Karpas-422 (cell line): ENCODE results near the gene PRKG1. TPM values are rescaled to one million over a fixed set of nuclear protein-coding genes. Genes with fewer than 3 reads are reported as not detected.

Experiments used
- DNase-seq: peaks from one replicate; pipeline ENCODE4 v3.0.0-alpha.2; 2015
- H2AFZ ChIP-seq: fragments of 200-600 bp; sonication (generic); 2 replicates; pipeline ENCODE4 v1.6.1; 2014; ENCODE audit warnings: antibody characterized with exemption, low read length, mixed read lengths
- H3K27ac ChIP-seq: fragments of 200-600 bp; sonication (generic); 2 replicates; pipeline ENCODE4 v1.5.1; 2014; ENCODE audit warnings: mild to moderate bottlenecking, low read length, moderate library complexity
- H3K27me3 ChIP-seq: fragments of 200-600 bp; sonication (generic); 2 replicates; pipeline ENCODE4 v1.6.1; 2014; ENCODE audit warnings: low read length, mixed read lengths
- H3K36me3 ChIP-seq: fragments of 200-600 bp; sonication (generic); 2 replicates; pipeline ENCODE4 v1.6.1; 2014; ENCODE audit warnings: low read length, mixed read lengths; ENCODE audit not compliant: insufficient read depth
- H3K4me1 ChIP-seq: fragments of 200-600 bp; sonication (generic); 2 replicates; pipeline ENCODE4 v1.6.1; 2014; ENCODE audit warnings: mild to moderate bottlenecking, low read length, mixed read lengths
- H3K4me2 ChIP-seq: fragments of 200-600 bp; sonication (generic); 2 replicates; pipeline ENCODE4 v1.6.1; 2014; ENCODE audit warnings: low read length, low read depth, mild to moderate bottlenecking; ENCODE audit not compliant: poor library complexity, severe bottlenecking
- H3K4me3 ChIP-seq: fragments of 200-600 bp; sonication (generic); 2 replicates; pipeline ENCODE4 v1.5.1; 2014; ENCODE audit warnings: mild to moderate bottlenecking, antibody characterized with exemption, low read length, mixed read lengths
- H3K79me2 ChIP-seq: fragments of 200-600 bp; sonication (generic); 2 replicates; pipeline ENCODE4 v1.6.1; 2014; ENCODE audit warnings: mild to moderate bottlenecking, low read length, mixed read lengths
- H3K9ac ChIP-seq: fragments of 200-600 bp; sonication (generic); 2 replicates; pipeline ENCODE4 v1.6.0; 2014; ENCODE audit warnings: low read length
- H3K9me2 ChIP-seq: fragments of 200-600 bp; sonication (generic), shearing (Covaris generic); replicated peaks from 2 replicates; pipeline ENCODE4 v1.6.0; 2014; ENCODE audit warnings: mild to moderate bottlenecking, low read length, moderate library complexity; ENCODE audit not compliant: insufficient read depth
- H3K9me3 ChIP-seq: fragments of 300-700, 200-600 bp; sonication (generic); 2 replicates; pipeline ENCODE4 v1.6.1; 2014; ENCODE audit warnings: low read length, mixed read lengths
- H4K20me1 ChIP-seq: fragments of 200-600 bp; sonication (generic); 2 replicates; pipeline ENCODE4 v1.6.1; 2014; ENCODE audit warnings: mild to moderate bottlenecking, antibody characterized with exemption, low read length, low read depth; ENCODE audit not compliant: insufficient read depth
- total RNA-seq: library from RNA; depleted of rRNA; stranded (reverse); fragments of >200 nt; shearing (Covaris generic); gene quantifications from 2 replicates; pipeline ENCODE4 v1.2.3, GENCODE V29; 2014; ENCODE audit warnings: low replicate concordance

Gene PRKG1
- total RNA-seq, 1 experiment from 2014 or later: not detected

DNA sequence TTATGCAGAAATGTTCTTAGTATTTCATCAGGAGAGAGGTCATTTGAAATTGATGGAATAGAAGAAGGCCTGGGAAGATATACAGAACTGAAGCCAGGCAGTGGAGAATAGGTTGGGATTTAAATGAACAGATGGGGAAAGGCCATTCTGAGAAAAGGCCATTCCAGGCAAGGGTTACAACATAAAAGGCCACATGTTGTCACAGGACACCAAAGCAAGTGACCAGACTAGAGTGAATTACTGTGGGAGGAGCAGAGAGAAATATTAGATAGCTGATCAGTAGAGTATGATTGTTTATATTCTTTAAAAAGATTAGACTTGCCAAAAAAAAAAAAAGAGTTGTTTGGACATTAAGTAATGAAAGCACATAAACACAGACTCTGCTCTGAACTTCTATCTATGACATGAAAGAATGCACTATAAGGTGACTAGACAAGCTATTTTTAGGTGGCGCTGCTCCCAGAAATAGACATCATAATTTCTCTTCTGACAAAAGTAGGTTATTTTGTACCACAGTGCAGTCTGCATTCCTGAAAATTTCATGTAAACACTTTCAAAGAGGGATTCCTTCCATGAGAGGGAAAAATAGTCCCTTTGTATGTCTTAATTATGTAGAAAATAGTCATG is 1184.6 kb downstream of the PRKG1 start:
- Histone ChIP-seq H3K4me1 (no peaks in the 10 kb centered on the region), H3K27me3 (no peaks in the 10 kb centered on the region), H3K79me2 (no peaks in the 10 kb centered on the region), H3K4me2 (no peak overlapping the region), H3K27ac (no peak overlapping the region), H3K9ac (no peak overlapping the region), H3K36me3 (no peaks in the 10 kb centered on the region), H3K4me3 (no peak overlapping the region), H2AFZ (no peak overlapping the region), H3K9me2 (no peaks in the 10 kb centered on the region), H4K20me1 (no peaks in the 10 kb centered on the region), H3K9me3 (peaks cover 12% of the 10 kb centered on the region; the same call in 1 of the 2 replicates)
- no peak for DNase-seq

DNA sequence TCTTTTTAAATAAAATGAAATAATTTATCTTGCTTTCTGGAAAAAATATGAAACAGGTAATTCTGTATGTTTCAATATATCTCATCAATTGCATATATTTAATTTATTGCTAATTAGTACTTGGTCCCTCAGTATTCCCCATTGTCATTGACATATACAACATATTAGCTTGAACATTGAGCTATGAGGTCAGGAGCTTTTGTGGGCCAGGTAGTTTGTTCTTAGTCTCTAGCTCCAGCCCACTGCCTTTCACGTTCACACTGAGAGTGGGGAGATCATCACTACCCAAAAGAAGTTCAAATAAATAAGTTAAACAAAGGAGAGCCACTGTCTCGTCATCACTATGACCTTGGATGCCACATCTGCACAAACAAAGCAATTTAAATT is 1185.1 kb downstream of the PRKG1 start:
- no peak for DNase-seq

DNA sequence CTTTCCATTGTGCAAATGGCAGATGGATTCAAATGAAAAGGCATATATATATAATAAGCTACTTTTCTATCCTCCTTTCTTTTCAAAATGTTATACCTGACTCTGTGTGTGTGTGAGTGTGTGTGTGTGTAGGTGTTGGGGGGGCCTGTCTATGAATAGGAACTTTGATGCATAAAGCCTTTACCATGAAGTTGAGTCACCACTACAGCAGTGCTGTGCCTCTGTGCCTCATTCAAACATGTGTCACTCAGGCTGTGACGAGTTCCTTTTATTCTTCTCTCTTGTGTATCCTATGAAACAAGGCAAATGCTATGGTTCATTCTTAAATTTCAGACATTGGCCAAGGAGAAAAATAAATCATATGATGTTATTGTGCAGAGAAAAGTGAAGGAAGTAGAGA is 1187.1 kb downstream of the PRKG1 start:
- no peaks in the 10 kb centered on the region for H3K36me3 ChIP-seq
- no peak for DNase-seq

More for the DNA sequence above, 1185.1 kb downstream of the PRKG1 start:
- Histone ChIP-seq H3K36me3 (no peaks in the 10 kb centered on the region), H3K4me1 (no peaks in the 10 kb centered on the region), H4K20me1 (no peaks in the 10 kb centered on the region), H3K27ac (no peak overlapping the region), H3K4me3 (no peak overlapping the region), H3K27me3 (no peaks in the 10 kb centered on the region), H3K4me2 (no peak overlapping the region), H3K9me3 (peaks cover 12% of the 10 kb centered on the region; the same call in 1 of the 2 replicates), H2AFZ (no peak overlapping the region), H3K79me2 (no peaks in the 10 kb centered on the region), H3K9me2 (no peaks in the 10 kb centered on the region), H3K9ac (no peak overlapping the region)

DNA sequence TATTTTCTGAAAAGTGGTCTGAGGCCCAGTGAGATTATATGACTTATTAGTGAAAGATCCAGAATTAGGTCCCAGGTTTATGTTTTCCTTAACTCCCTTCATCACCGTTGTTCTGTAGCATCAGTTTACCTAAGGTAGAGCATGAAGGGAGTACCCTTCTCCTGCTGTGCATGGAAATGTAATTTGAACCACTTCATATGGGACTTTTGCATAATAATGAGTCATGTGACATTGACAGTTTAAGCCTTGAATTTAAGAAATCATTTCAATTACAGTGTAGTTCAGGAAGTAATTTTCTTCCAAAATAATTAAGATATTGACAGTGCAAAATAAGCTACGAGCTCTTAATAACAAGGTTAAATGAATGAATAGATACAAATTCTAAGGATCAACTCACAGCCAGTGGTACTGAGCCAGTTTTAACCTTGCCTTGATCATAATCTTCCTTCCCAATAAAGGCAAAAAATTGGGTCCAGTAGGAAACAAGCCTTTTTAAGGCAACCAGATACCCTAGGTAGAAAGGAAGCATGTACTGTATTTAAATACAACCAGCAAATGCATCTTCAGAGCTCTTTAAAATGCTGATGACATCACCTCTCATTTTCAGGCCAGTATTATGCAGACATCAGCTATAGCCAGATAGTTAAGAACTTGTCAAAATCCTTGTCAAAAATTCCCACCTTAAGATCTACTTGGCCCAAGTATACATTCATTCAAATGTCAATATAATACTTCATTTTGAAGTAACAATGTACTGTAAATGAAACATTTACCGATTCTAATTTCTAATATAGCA is 1191.0 kb downstream of the PRKG1 start:
- Histone ChIP-seq H3K4me1 (no peaks in the 10 kb centered on the region), H4K20me1 (no peaks in the 10 kb centered on the region), H2AFZ (no peak overlapping the region), H3K9me2 (no peaks in the 10 kb centered on the region), H3K36me3 (no peaks in the 10 kb centered on the region), H3K79me2 (no peaks in the 10 kb centered on the region), H3K9me3 (peaks cover 16% of the 10 kb centered on the region; the same call in 1 of the 2 replicates), H3K27me3 (no peaks in the 10 kb centered on the region), H3K4me3 (no peak overlapping the region), H3K9ac (no peak overlapping the region), H3K4me2 (no peak overlapping the region), H3K27ac (no peak overlapping the region)
- DNase-seq: no peak

More for the DNA sequence above, 1187.1 kb downstream of the PRKG1 start:
- no peaks in the 10 kb centered on the region for H3K27me3 ChIP-seq
- H3K9me3 ChIP-seq: peaks cover 16% of the 10 kb centered on the region; the same call in 1 of the 2 replicates
- no peak overlapping the region for H3K9ac ChIP-seq
- no peaks in the 10 kb centered on the region for H3K79me2 ChIP-seq
- no peak overlapping the region for H3K4me2 ChIP-seq
- no peaks in the 10 kb centered on the region for H4K20me1 ChIP-seq
- no peak overlapping the region for H3K4me3 ChIP-seq
- H3K4me1 ChIP-seq: no peaks in the 10 kb centered on the region
- no peak overlapping the region for H3K27ac ChIP-seq
- H2AFZ ChIP-seq: no peak overlapping the region
- H3K9me2 ChIP-seq: no peaks in the 10 kb centered on the region

DNA sequence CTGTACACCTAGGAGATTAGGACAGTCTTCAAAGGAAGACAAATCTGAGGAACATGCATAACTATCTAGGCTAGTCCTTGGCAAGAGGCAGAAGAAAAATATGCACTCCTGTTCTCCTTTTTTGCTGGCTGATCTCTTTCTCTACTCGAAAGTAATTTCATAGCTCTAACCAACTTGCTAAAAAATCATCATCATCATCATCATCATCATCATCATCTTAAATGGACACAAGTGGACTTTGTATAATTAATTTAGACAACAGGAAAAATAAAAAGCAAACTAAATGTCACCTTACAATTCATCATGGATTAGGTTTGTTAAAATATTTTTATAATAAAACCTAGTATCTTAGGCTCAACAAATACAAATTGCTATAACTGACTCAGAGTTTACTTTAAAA is 1192.6 kb downstream of the PRKG1 start:
- Histone ChIP-seq H3K4me1 (no peaks in the 10 kb centered on the region), H3K9me3 (peaks cover 19% of the 10 kb centered on the region; the same call in 1 of the 2 replicates), H2AFZ (no peak overlapping the region), H3K36me3 (no peaks in the 10 kb centered on the region), H3K27me3 (no peaks in the 10 kb centered on the region), H3K4me3 (no peak overlapping the region), H3K9ac (no peak overlapping the region), H3K4me2 (no peak overlapping the region), H4K20me1 (no peaks in the 10 kb centered on the region), H3K9me2 (no peaks in the 10 kb centered on the region), H3K79me2 (no peaks in the 10 kb centered on the region), H3K27ac (no peak overlapping the region)
- no peak for DNase-seq

DNA sequence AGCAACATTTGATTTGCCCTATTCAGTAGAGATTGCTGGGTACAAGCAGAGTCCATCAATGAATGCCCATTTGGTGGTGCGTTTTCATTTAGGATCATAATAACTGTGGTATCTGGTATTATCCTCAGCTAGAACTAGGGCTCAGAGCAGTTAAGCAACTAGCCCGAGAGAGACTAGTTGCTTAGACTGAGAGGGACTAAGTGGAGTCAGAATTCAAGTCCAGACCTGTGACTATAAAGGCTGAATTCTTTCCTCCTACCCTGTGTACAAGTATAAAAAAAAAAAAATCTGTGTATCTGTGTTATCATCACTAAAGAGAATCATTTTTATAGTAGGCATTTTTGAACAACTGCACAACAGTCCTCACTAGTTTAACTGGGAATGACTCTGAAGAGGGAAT is 1194.5 kb downstream of the PRKG1 start:
- Histone ChIP-seq H3K79me2 (no peaks in the 10 kb centered on the region), H3K36me3 (no peaks in the 10 kb centered on the region), H3K9ac (no peak overlapping the region), H3K4me3 (no peak overlapping the region), H3K27me3 (no peaks in the 10 kb centered on the region), H3K9me2 (no peaks in the 10 kb centered on the region), H3K4me2 (no peak overlapping the region), H2AFZ (no peak overlapping the region), H4K20me1 (no peaks in the 10 kb centered on the region), H3K4me1 (no peaks in the 10 kb centered on the region), H3K27ac (no peak overlapping the region), H3K9me3 (peaks cover 16% of the 10 kb centered on the region; the same call in 1 of the 2 replicates)
- no peak for DNase-seq

DNA sequence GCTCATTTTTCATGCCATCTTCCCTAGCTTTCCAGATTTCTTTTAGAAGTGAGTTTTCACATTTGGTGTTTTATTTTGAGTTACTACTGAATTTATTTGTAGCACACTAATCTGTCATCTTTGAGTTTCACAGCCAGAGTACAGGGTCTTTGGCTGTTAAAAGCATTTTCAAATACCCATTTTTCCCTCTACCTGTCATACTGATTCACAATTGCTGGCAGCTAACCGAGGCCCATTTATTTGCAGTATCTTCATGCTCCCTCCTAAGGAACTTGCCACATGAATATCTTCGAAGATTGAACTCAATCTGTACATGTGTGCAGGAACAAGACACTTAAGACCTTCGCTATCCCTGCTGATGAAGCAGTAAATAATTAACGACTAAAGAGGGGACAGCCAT is 1194.9 kb downstream of the PRKG1 start:
- Histone ChIP-seq H3K4me3 (no peak overlapping the region), H3K79me2 (no peaks in the 10 kb centered on the region), H3K27me3 (no peaks in the 10 kb centered on the region), H3K4me1 (no peaks in the 10 kb centered on the region), H3K27ac (no peak overlapping the region), H3K9me3 (peaks cover 16% of the 10 kb centered on the region; the same call in 1 of the 2 replicates), H3K9me2 (no peaks in the 10 kb centered on the region), H3K4me2 (no peak overlapping the region), H2AFZ (no peak overlapping the region), H3K36me3 (no peaks in the 10 kb centered on the region), H3K9ac (no peak overlapping the region), H4K20me1 (no peaks in the 10 kb centered on the region)
- DNase-seq: no peak

DNA sequence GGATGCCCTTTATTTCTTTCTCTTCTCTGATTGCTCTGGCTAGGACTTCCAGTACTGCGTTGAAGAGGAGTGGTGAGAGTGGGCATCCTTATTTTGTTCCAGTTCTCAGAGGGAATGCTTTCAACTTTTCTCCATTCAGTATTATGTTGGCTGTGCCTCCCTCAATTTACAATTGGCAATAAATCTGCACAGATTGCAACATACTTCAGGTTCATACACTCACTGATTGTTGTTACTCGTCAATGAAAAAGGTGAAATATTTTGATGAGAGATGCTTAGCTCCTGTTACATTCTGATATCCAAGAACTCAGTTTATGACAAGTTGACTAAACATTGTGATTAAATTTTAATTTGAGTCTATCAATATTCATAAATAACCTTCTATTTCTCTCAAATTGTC is 1201.9 kb downstream of the PRKG1 start:
- H3K9ac ChIP-seq: no peak overlapping the region
- H3K4me1 ChIP-seq: no peaks in the 10 kb centered on the region
- no peak for DNase-seq
- no peaks in the 10 kb centered on the region for H3K79me2 ChIP-seq
- H2AFZ ChIP-seq: no peak overlapping the region
- no peaks in the 10 kb centered on the region for H3K27me3 ChIP-seq
- peaks cover 16% of the 10 kb centered on the region; the same call in 1 of the 2 replicates for H3K9me3 ChIP-seq
- H4K20me1 ChIP-seq: no peaks in the 10 kb centered on the region
- no peaks in the 10 kb centered on the region for H3K36me3 ChIP-seq
- H3K4me3 ChIP-seq: no peak overlapping the region
- no peak overlapping the region for H3K27ac ChIP-seq
- no peaks in the 10 kb centered on the region for H3K9me2 ChIP-seq
- no peak overlapping the region for H3K4me2 ChIP-seq
